Sigmoid colon (tissue), 7 donors: ENCODE data around the gene MARCHF9. TPM values are rescaled to one million over a fixed set of nuclear protein-coding genes. Genes with fewer than 3 reads are reported as not detected.

Source experiments
- DNase-seq: peaks from one replicate; pipeline ENCODE4 v3.0.0-alpha.2; 2019
- H3K27ac ChIP-seq, 4 donors: fragments of 200-600 bp; sonication (generic); one replicate each; pipeline ENCODE4 v1.5.1; 2016 to 2019; ENCODE audit warnings: mild to moderate bottlenecking in 1 of 4
- H3K27me3 ChIP-seq, 3 donors: fragments of 200-600 bp; sonication (generic); one replicate each; pipeline ENCODE4 v1.5.1; 2019; ENCODE audit warnings: mild to moderate bottlenecking in 1 of 3
- H3K36me3 ChIP-seq, 4 donors: fragments of 200-600 bp; sonication (generic); one replicate each; pipeline ENCODE4 v1.5.1; 2016 to 2019
- H3K4me1 ChIP-seq, 4 donors: fragments of 200-600 bp; sonication (generic); one replicate each; pipeline ENCODE4 v1.5.1; 2017 to 2019
- H3K4me3 ChIP-seq, 4 donors: fragments of 200-600 bp; sonication (generic); one replicate each; pipeline ENCODE4 v1.5.1; 2017 to 2019; ENCODE audit warnings: mild to moderate bottlenecking in 2 of 4, moderate library complexity in 1 of 4
- H3K9me3 ChIP-seq, 4 donors: fragments of 200-600 bp in 3 of 4; sonication (generic) in 3 of 4; one replicate each; pipeline versions ENCODE4 v1.5.1 to v1.6.1; 2013 to 2019
- CTCF ChIP-seq, 4 experiments: fragments of 450-650 bp in 3 of 4; fragments of 200-600 bp in 1 of 4; IDR thresholded peaks; one replicate each; pipeline ENCODE4 v1.5.1; 2016 to 2019; ENCODE audit warnings: antibody characterized with exemption in 4 of 4, mild to moderate bottlenecking in 3 of 4, moderate library complexity in 2 of 4
- EP300 ChIP-seq, 4 donors: sonication (generic); formaldehyde crosslinking; IDR thresholded peaks; one replicate each; pipeline ENCODE4 v1.6.1; 2017; ENCODE audit warnings: antibody characterized with exemption in 4 of 4
- POLR2A ChIP-seq, 2 donors: fragments of 450-650 bp; IDR thresholded peaks; one replicate each; pipeline ENCODE4 v1.6.1; 2016; ENCODE audit warnings: antibody characterized with exemption in 2 of 2, mild to moderate bottlenecking in 2 of 2, moderate library complexity in 2 of 2
- POLR2AphosphoS5 ChIP-seq, 4 donors: sonication (generic); formaldehyde crosslinking; IDR thresholded peaks; one replicate each; pipeline ENCODE4 v1.6.1; 2017; ENCODE audit warnings: antibody characterized with exemption in 4 of 4
- WGBS, 2 donors: extraction: QIAGEN DNeasy Blood & Tissue Kit; methylation state at CpG; one replicate each; pipeline ENCODE4 v1.1.7; 2013; 5-methylcytosine and 5-hydroxymethylcytosine counted together
- intact Hi-C: fragments of 100-400 bp; cut with DNase I; formaldehyde crosslinking; loops from one replicate; pipeline ENCODE4 v1.15.1; 2023
- polyA plus RNA-seq, 3 donors: library from polyadenylated mRNA; stranded (reverse); fragments of 200-250 nt; gene quantifications; one replicate each; pipeline ENCODE4 v1.2.3, GENCODE V29; 2013
- total RNA-seq, 4 donors: library from RNA; depleted of rRNA; stranded (reverse); fragments of >200 nt; gene quantifications; one replicate each; pipeline ENCODE4 v1.1.0, GENCODE V29; 2016
- donor health status: healthy with polysubstance abuse.
- donor health status: Bipolar disorder and iron deficiency.
- donor health status: healthy.

Gene MARCHF9
- total and polyA plus RNA-seq, 7 donors, result 5.5 to 14.9 (median 7.9) TPM

- no peak for DNase-seq
- H3K4me3 ChIP-seq, result peak overlapping the region in 3 of 4 donors; percentile 16 to 38 (median 33)
- TF ChIP-seq POLR2AphosphoS5 (IDR thresholded peaks at IDR 0.05), result no peak
- no peak for TF ChIP-seq EP300 (IDR thresholded peaks at IDR 0.05)
- no peak for TF ChIP-seq POLR2A (IDR thresholded peaks at IDR 0.05)
- no peak for TF ChIP-seq CTCF (IDR thresholded peaks at IDR 0.05)
- H3K4me1 ChIP-seq, result peaks cover 0 to 32% (median 27%) of the 10 kb centered on the region in 4 donors
- intact Hi-C loops, result no loop called here
- H3K27ac ChIP-seq, result no peak overlapping the region
- peaks cover 0 to 17% (median 0%) of the 10 kb centered on the region in 4 donors for H3K36me3 ChIP-seq
- whole genome bisulfite sequencing, 2 donors, result 2 to 4% methylated on average over 40 of the region's 40 CpGs
- no peaks in the 10 kb centered on the region for H3K9me3 ChIP-seq
- peaks cover 36 to 57% (median 47%) of the 10 kb centered on the region in 3 donors for H3K27me3 ChIP-seq
These were observed 11.0 kb downstream of the MARCHF9 start for GRCh38 chr12:57765698-57766463.

- peaks cover 0 to 17% (median 0%) of the 10 kb centered on the region in 4 donors for H3K36me3 ChIP-seq
- H3K4me1 ChIP-seq, result peaks cover 0 to 40% (median 35%) of the 10 kb centered on the region in 4 donors
- WGBS, 2 donors, result 6 to 8% methylated on average over 38 of the region's 38 CpGs
- peak within 1 kb of the TSS in 3 of 4 donors; percentile 16 to 38 (median 33) for H3K4me3 ChIP-seq
- H3K27ac ChIP-seq, result no peak within 1 kb of the TSS
- intact Hi-C loops, result no loop called here
- H3K27me3 ChIP-seq, result peaks cover 35 to 52% (median 47%) of the 10 kb centered on the region in 3 donors
- TF ChIP-seq CTCF (IDR thresholded peaks at IDR 0.05) (no peak), POLR2AphosphoS5 (IDR thresholded peaks at IDR 0.05) (no peak), EP300 (IDR thresholded peaks at IDR 0.05) (no peak), POLR2A (IDR thresholded peaks at IDR 0.05) (no peak)
- no peaks in the 10 kb centered on the region for H3K9me3 ChIP-seq
- DNase-seq, result no peak
These were observed 11.8 kb downstream of the MARCHF9 start, which contains the start of gene CYP27B1 for GRCh38 chr12:57766464-57767304. TSS of gene CYP27B1 (minus strand) at chr12:57767078. CDS start at chr12:57767041, 37 bp downstream.

- no peak for DNase-seq
- Histone ChIP-seq H3K27me3 (peaks cover 29 to 46% (median 44%) of the 10 kb centered on the region in 3 donors), H3K4me3 (no peak overlapping the region), H3K9me3 (no peaks in the 10 kb centered on the region), H3K36me3 (peaks cover 0 to 17% (median 0%) of the 10 kb centered on the region in 4 donors), H3K4me1 (peaks cover 0 to 41% (median 36%) of the 10 kb centered on the region in 4 donors), H3K27ac (no peak overlapping the region)
- TF ChIP-seq POLR2AphosphoS5 (IDR thresholded peaks at IDR 0.05) (no peak), POLR2A (IDR thresholded peaks at IDR 0.05) (no peak), CTCF (IDR thresholded peaks at IDR 0.05) (no peak), EP300 (IDR thresholded peaks at IDR 0.05) (no peak)
- intact Hi-C loops, result no loop called here
These were observed 12.4 kb downstream of the MARCHF9 start for GRCh38 chr12:57767305-57767698.

- Histone ChIP-seq H3K36me3 (peaks cover 0 to 17% (median 0%) of the 10 kb centered on the region in 4 donors), H3K4me1 (peaks cover 0 to 42% (median 36%) of the 10 kb centered on the region in 4 donors), H3K9me3 (no peaks in the 10 kb centered on the region), H3K27ac (no peak overlapping the region), H3K27me3 (peaks cover 28 to 40% (median 39%) of the 10 kb centered on the region in 3 donors), H3K4me3 (no peak overlapping the region)
- 94 to 97% methylated on average over 3 of the region's 3 CpGs for WGBS, 2 donors
- DNase-seq, result no peak
- intact Hi-C loops, result no loop called here
- TF ChIP-seq POLR2AphosphoS5 (IDR thresholded peaks at IDR 0.05), result no peak
- no peak for TF ChIP-seq POLR2A (IDR thresholded peaks at IDR 0.05)
- no peak for TF ChIP-seq CTCF (IDR thresholded peaks at IDR 0.05)
- no peak for TF ChIP-seq EP300 (IDR thresholded peaks at IDR 0.05)
These were observed 13.0 kb downstream of the MARCHF9 start for GRCh38 chr12:57767876-57768275.
